Stimulated activated CD4-positive, alpha-beta T cell treated with anti-CD3 and anti-CD28 coated beads, Interleukin-12 subunit alpha, Interleukin-12 subunit beta, amount 100 ng/mL, for 24 hours (primary cell): ENCODE results near the gene OR10H2.
"Not testable (repeated sequence)": the region's sequence is repeated elsewhere in the genome, so short reads cannot be mapped to it uniquely, and the experiment has no call there.

Experiments
- DNase-seq, 2 experiments: peaks; one replicate each; pipeline ENCODE4 v3.0.0-alpha.2; 2020; ENCODE audit warnings: low read depth in 2 of 2

OR10H2 gene, protein sequence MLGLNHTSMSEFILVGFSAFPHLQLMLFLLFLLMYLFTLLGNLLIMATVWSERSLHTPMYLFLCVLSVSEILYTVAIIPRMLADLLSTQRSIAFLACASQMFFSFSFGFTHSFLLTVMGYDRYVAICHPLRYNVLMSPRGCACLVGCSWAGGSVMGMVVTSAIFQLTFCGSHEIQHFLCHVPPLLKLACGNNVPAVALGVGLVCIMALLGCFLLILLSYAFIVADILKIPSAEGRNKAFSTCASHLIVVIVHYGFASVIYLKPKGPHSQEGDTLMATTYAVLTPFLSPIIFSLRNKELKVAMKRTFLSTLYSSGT

GRCh38 chr19:15727724-15728123 is at the start of gene OR10H2:
Gene OR10H2 (plus strand): TSS chr19:15728024. CDS start chr19:15728044, 20 bp downstream.
- DNase-seq = no peak

DNA sequence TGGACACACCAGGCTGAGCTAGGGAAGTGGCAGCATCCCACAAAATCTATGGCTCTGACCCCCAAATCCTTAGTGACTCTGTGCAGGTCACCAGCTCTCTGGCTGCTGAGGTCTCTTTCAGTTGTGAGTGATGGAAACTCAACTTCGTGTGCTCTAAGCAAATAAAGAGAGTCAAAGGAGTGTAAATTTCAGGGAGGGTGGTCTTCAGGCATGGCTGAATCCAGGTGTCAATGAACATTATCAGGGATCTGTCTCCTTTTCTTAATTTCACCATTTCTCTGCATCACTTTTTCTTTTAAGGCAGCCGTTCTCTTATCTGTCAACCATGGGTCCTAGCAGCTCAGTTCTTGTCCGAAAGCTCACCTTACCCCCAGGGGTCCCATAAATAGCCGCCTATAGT is 48.7 kb upstream of the OR10H2 start:
- no peak for DNase-seq

DNA sequence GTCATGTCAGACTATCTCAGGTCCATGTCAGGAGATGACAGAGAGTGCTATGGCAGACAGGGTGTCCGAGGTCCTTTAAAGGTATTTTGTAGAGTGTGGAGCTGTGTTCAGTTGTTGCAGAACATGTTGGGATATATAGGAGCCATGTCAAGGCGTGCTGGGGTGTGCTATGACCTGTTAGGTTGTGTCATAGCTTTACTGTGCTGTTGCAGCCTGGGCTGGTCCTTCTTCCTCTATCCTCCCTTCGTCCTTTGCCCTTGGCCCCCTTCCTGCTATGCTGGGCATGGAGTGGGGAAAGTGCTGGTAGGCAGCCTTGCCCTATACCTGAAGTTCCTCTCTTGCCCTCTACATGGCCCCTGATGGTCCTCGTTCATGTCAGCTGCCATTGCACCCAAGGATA is 48.0 kb upstream of the OR10H2 start:
- DNase-seq = not testable (repeated sequence)

DNA sequence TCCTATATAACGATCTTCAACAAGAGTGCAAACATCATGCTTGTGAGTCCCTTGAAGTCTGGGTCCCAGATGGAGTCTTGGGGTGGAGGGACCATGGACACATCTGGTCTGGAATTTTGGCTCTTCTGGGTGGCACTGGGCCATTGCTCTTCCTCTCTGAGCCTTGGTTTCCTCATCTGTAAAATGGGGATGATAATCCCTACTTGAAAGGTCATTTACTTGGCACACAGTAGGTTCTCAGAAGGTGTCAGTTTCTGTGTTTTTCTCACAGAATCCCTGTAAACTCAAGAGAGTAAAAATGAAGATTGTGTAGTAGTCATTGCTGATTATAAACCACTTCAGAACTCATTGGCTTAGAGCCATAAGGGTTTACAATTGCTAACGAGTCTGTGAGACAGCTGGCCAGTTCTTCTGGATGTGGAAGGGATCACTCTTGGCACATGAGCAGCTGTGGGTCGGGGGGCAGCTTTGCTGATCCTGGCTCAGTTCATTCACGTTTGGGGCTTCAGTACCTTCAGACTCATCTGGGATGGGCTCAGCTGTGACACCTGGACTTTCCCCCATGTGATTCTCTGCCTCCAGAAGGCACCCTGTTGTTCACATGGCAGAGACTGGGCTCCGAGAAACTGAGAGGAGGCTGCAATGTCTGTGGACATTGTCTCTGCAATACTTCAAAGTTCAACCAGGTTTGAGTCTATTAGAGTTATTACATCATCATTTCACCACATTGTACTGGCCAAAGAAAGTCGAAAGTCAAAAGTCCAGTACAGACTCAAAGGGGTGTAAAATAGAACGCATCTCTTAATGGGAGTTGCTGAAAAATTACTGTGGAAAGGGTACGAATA is 47.1 kb upstream of the OR10H2 start:
- no peak for DNase-seq

DNA sequence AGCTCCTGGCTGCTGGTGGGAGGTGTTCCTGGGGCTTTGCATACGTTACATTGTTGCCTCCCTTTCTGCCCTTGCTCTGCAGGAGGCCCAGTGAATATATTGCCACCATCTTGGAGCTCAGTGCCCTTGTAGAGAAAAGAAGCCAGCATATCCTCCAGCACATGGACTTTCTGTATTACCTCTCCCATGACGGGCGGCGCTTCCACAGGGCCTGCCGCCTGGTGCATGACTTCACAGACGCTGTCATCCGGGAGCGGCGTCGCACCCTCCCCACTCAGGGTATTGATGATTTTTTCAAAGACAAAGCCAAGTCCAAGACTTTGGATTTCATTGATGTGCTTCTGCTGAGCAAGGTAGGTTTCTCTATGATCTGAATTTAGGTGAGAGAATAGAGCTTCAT is 44.4 kb upstream of the OR10H2 start:
- no peak for DNase-seq

- no peak for DNase-seq
Observed at GRCh38 chr19:15684828-15685227, 43.0 kb upstream of the OR10H2 start.

GRCh38 chr19:15696654-15697194 is 31.1 kb upstream of the OR10H2 start:
- DNase-seq = no peak

DNA sequence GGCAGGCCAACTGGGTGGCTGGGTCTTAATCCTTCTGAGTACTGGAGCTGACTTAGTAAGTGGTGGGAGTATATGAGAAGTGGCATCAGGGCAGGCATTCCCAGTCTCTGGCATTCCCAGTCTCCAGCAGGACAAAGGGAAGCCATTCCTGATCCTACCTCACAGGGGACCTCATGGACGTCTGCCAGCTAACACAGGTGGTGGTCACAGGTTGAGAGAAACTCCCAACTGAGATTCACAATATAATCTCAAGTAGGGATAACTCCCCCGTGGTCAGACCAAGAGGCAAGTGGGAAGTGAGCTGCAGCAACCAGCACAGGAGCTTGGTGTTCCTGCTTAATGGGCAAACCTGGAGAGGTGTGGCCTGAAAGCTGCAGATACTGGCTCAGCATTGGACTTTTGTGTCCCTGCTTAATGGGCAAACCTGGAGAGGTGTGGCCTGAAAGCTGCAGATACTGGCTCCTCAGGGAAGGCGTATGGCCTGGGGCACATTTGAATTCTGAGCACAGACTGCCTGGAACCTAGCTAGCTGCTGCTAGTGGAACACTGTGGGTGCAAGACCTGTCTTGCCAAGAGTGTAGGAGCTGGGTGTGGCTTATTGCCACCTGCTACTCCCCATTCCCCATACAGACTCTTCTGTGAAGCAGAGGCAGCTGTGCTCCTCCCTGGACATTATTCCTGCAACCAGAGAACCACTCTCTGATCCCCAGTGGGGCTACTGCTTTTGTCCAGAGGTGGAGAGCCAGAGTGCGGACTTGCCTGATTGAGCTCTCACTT is 25.9 kb upstream of the OR10H2 start:
- no peak for DNase-seq

DNA sequence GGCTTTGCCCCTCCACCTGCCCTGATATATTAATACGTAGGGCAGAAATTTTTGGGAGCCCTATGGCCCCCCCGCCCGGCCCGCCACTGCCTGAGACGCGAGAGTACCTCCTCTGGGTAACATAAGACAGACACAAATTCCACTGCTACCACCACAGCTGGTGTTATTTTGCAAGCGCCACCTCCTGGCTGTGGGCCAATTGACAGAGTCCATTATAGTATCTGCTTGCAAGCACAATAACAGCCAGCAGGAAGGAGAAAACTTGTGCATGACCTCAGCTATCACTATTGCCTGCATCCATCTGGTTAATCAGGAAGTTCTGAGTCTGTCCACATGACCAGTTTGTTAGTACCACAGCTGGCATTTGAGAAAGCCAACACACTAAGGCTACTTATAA is 25.3 kb upstream of the OR10H2 start:
- no peak for DNase-seq

GRCh38 chr19:15714638-15715037 is 13.2 kb upstream of the OR10H2 start:
- no peak for DNase-seq

- no peak for DNase-seq
Observed at GRCh38 chr19:15715642-15716041, 12.2 kb upstream of the OR10H2 start.

DNA sequence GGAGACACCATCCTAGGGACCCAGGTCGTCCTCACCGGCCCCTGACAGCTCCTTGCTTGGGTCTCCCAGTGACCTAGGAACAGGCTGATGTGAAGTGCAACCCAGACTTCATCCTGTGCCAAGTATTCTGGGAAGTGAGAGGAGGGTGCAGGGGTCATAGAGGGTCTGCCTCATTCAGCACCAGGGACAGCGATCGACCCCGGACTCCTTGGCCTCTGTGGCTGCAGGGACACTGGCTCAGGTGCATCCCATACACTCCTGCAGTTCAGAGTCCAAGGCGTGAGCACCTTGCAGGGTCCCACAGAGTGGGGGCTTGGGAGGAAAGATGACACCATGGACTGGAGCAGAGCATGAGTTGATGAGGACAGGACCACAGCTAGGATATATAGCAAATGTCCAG is 10.0 kb upstream of the OR10H2 start:
- DNase-seq = no peak

GRCh38 chr19:15721268-15721667 is 6.6 kb upstream of the OR10H2 start:
- no peak for DNase-seq

DNA sequence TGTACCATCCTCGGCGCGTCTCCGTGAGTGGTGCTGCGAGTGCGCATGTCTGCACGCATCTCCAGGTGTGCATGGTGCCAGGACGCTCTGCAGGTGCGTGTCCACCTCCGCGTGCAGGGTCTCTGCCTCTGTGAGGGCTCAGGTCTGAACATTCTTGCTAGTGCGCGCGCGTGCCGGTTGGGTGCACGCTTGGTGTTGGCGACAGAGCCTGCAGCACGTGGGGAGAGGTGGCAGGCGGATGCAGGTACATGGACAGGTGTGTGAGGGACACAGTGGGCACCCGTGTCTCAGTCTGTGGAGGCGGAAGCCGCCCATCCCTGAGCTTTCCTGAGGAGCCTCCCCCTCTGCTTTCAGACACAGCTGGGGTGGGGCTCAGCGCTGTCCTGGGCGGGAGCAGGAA is 4.9 kb upstream of the OR10H2 start:
- DNase-seq = no peak

GRCh38 chr19:15730538-15730937 is 2.7 kb downstream of the OR10H2 start:
- no peak for DNase-seq

DNA sequence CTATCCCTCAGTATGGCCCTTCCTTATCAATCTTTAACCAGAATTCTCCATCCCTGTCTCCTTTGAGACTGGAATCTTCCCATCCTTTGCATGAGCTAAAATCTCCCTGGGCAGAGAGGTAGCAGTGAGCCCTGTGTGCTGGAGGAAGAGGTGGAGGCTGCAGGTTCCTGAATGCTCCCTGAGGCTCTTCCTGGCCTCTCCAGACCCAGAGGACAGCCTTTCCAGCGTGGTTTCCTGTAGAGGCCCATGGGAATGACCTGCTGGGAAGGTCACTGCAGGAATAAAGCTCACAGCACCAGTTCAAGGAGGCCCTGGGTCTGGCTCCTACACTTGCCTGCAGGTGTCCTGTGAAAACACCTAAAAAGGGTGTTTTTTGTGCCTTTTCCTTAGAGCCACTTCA is 4.6 kb downstream of the OR10H2 start:
- DNase-seq = no peak

DNA sequence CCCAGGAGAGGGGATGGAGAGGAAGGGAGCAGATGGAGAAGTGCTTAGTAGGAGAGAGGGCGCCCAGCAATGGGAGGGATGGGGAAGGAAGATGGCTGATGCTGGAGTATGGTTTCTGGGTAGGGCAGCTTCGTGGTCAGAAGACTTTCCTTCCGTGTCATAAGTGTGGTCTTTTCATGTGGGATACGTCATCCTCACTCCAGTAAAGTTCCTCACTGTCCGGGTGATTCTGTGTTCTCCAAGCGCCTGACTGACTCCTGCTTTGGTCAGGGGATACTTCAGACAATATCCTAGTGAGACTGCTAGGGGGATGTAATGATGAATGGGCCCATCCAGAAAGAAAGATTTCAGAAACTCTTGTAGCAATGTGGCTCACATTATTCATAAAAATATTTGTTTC is 6.1 kb downstream of the OR10H2 start:
- DNase-seq = no peak

- no peak for DNase-seq
Observed at GRCh38 chr19:15737722-15738121, 9.9 kb downstream of the OR10H2 start, which contains the start of gene OR10H3. Gene OR10H3 (plus strand): TSS chr19:15737985. CDS start chr19:15741393, 3,408 bp downstream.

DNA sequence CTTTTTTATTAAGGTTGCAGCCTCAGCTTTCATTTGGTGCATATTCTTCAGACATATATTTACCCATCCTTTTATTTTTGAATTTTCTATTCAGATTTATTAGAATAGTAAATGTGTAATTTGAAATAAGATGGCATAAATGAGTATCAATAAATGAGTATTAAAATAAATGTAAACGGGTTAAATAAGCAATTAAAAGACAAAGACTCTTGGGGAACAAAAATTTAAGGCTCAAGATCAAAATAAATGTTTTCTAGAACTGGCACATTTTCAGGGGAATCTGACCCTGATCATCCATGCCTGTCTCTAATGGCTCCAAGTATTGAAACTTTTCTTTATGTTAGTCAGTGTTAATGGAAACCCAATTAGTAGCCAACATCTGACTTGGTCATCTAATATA is 13.0 kb downstream of the OR10H2 start:
- DNase-seq = no peak

- no peak for DNase-seq
Observed at GRCh38 chr19:15748239-15748638, 20.4 kb downstream of the OR10H2 start.

- no peak for DNase-seq
Observed at GRCh38 chr19:15758379-15758778, 30.6 kb downstream of the OR10H2 start.

GRCh38 chr19:15759962-15760565 is 32.2 kb downstream of the OR10H2 start:
- DNase-seq = no peak
